ENCODE data around the gene TAGAP.
"Not testable (repeated sequence)": the region's sequence is repeated elsewhere in the genome, so short reads cannot be mapped to it uniquely, and the experiment has no call there.

TAGAP gene

DNA sequence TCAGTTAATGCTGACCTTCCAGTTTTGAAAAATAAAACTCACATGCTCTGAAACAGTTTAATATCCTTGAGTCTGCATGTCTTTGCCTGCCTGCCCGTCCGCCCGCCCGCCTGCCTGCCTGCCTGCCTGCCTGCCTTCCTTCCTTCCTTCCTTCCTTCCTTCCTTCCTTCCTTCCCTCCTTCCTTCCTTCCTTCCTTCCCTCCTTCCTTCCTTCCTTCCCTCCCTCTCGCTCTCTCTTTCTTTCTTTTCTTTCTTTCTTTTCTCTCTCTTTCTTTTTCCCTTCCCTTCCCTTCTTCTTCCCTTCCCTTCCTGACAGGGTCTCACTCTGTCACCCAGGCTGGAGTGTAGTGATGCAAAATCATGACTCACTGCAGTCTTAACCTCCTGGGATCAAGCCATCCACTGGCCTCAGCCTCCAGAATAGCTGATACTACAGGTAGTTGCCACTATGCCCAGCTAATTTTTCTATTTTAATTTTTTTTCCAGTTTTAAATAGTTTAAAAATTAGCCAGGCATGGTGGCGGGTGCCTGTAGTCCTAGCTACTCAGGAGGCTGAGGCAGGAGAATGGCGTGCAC, 34.7 kb downstream of the TAGAP start:
- DNase-seq: not testable (repeated sequence)

DNA sequence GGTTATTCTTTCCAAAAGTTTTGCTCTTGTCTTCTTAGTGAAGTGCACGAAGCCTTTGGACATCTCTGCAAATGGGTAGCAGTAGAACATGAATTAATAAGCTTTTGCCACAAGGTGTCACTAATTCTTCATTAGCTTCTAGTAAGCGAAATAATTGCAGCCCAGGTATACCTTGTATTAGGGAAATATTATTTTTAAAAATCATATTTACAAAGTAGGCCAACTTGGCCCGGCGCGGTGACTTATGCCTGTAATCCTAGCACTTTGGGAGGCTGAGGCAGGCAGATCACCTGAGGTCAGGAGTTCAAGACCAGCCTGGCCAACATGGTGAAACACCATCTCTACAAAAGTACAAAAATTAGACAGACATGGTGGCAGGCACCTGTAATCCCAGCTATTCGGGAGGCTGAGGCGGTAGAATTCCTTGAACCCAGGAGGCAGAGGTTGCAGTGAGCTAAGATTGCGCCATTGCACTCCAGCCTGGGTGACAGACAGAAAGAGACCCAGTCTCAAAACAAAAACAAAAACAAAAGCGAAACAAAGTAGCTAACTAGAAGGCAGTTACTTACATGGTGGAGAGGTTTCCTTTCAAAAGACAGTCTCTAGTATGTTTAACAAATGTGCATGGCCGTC, 36.0 kb downstream of the TAGAP start:
- DNase-seq: no peak

DNA sequence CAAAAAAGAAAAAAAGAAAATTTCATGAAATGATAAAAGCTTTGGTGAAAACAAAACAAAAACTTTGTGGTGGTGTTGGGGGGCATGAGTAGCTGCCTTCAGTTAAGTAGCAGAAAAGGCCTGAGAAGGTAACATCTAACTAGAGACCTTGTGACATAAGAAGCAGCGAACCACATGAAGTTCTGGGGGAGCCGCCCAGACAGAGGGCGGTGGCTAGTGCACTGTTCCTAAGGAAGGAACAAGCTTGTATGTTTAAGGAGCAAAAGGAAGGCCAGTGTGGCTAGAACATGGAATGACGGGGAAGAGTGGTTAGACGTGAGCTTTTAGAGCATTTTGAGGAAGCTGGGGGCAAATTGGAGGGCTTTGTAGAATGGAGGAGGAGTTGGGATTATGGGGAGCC, 37.3 kb downstream of the TAGAP start:
- DNase-seq: no peak

DNA sequence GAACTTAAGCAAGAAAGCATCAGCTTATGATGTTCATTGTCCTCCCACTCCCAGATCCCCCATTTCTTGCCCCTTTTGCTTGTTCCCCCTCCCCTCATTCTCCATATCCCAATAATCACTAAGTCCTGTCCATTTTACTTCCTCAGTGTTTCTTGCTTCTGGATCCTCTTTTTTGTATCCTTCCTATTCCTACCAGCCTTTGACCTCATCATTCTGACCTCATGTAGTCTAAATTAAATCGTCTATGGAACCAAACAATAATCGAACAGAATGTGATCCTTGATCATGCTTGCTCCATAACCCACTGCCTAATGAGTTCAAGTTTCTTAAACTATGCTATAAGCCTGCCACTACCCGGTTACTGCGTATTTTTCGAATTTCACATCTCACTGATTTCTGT, 39.4 kb downstream of the TAGAP start:
- DNase-seq: no peak

DNA sequence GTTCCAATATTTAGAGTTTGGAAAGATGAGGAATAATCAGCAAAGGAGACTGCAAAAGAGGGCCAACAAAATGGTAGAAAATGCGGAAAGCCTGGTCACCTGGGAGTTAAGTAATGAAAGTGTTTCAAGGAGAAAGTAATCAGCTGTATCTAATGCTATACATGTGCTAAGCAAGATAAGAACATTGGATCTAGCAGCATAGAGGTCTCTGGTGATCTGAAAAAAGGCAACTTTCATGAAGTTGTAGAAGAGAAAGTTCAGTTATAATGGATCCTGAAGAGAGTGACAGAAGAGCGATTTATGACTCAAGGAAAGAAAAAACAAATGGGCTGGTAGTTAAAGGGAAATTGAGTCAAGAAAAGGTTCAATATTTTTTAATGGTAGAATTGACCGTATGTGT, 40.2 kb downstream of the TAGAP start:
- no peak for DNase-seq

DNA sequence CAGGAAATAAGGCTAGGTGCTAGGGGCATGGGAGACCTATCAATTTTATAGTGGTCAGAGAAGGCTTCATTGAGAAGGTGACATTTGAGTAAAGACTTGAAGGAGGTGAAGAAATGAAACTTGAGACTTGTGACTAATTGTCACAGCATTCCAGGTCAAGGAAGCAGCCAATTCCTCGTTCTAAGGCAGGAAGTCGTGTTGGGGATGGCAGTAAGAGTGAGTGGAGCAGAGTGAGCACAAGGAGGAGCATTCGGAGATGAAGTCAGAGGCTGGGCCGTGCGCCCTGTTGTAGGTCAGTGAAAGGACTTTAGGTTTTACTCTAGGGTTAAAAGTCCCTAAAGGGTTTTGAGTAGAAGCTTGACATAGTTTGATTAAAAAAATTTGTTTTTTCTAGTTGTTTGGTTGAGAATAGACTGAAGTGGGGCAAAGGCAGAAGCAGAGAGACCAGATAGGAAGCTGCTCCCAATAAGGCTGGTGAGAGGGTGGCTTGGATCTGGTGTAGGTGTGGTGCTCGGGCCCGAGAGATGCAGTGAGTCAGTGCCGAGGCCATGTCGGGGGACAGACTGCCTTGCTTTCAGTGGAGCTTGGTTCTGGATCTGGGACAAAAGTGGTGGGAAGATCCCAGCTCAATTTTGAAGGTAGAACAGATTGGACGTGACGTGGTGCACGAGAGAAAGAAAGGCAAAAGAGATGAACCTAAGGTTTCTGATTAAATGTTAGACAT, 42.2 kb downstream of the TAGAP start:
- no peak for DNase-seq

DNA sequence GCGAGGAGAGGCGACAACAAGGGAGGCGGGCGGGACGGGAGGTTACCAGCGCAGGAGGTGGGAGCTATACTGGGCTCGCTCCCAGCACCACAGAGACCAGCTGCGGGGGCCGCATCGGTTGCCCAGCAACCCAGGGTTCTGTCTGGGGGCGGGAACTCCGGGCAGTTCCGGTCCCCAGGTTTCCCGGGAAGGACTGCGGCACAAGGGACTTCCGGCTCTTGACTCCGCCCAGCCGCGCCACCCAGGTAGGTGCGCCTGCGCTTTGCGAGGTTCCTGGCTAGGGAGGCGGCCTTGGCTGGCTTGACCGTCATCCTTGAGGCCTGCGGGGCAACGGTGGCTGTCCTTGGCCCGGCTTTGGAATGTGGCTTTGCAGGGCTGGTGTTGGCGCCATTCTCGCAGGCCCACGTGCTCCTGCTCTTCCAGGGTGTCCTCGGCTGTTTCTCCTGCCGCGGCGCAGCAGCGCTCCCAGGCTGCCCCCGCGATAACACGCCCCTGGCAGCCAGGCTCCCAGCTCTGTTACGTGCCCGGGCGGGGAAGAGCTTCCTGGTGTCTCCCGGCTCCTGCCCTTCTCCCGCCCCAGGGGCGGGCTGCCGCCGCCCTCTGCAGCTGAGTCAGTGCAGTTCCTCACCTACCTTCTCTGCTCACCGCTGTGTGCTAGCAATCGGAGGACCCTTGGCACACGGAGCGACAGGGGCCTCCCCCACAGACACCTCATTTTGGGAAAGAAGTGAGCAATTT, 45.0 kb downstream of the TAGAP start, which contains the start of gene RSPH3:
RSPH3 (minus strand) TSS at position 537 of the 738 bp plus-strand sequence. CDS start 652 bp downstream, outside the sequence.
- peak; percentile 91 for DNase-seq

DNA sequence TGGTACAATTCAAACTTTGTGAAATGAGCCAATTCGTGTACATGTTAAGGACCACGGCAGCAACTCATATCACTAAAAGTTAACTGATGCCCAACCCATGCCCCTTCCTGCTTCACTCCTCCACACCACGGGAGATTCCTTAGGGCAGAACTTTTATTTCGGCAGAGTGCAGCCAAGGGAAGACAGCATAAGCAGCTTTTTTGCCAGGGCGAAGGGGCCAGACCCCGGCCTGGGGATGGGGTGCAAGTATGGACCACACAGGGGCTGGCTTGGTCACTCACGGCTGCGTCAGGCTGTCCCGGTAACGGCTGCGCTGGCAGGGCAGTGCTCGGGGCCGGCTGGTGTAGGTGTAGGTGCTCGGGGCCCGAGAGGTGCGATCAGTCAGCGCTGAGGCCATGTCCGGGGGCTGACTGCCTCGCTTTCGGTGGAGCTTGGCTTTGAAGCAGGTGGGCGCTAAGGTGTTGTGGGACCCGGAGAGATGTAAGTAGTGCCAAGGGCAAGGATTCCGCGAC, 45.6 kb downstream of the TAGAP start:
- no peak for DNase-seq

DNA sequence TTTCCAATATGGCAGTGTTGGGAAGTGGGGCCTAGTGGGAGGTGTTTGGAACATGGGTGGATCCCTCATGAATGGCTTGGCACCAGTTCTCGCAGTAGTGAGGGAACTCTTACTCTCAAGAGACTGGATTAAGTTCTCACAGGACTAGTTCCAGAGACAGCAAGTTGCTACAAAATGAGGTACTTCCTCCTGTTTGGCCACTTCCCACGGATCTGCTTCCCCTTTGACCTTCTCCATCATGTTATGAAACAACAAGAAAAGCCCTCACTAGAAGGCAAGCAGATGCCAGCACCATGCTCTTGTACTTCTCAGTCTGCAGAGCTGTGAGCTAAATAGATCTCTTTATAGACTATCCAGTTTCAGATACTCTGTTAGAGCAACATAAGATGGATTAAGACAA, 47.9 kb downstream of the TAGAP start:
- DNase-seq: no peak

DNA sequence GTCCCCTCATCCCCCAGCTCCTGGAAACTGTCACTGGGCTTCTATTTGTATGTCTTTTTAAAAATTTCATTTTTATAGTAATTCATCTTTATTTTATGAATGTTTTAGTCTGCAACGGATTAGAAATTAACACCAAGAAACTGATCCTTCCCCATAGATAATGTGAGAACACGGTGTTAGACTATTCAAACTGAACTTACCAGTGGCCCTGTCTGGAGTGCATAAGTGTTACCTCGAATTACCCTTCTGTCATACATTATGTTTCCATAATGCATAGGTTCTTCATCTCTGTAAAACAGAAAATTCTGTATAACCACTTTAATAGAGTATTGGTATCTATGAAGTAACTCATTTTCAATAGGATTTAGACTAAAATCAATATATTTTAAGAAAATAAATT, 51.2 kb downstream of the TAGAP start:
- no peak for DNase-seq

DNA sequence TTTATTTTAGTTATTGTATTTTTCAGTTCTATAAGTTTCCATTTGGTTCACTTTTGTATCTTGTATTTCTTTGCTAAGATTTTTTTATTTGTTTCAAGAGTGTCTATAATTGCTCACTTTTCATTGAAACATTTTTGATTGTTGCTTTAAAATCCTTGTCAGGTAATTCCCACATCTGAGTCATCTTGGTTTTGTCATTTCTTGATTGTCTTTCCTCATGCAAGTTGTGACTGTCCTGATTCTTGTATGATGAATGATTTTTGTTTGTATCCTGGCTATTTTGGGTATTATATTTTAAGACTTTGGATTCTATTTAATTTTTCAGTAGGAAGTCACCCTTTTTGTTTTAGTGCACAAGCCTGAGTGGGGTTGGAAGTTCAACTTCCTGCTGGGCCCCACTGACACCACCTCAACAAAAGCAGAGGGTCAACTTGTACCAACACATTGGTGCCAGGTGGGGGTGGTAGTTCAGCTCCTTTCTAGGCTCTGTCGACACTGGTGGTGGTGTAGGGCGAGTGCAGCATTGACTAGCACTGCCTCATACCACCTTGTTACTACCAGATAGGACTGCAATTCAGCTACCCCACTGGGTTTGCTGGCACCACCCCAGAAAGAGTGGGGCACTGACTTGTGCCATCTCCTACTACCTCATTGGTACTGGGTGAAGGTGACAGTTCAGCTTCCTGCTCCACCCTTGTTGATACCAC, 53.6 kb downstream of the TAGAP start:
- DNase-seq: no peak

DNA sequence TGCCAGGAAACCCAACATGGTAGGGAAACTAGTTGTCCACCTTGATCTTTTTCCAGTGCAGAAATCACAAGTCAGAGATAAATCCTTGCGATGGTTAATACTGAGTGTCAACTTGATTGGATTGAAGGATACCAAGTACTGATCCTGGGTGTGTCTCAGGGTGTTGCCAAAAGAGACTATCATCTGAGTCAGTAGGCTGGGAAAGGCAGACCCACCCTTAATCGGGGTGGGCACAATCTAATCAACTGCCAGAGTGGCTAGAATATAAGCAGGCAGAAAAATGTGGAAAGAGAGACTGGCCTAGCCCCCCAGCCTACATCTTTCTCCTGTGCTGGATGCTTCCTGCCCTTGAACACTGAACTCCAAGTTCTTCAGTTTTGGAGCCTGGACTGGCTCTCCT, 55.1 kb downstream of the TAGAP start:
- DNase-seq: not testable (repeated sequence)

DNA sequence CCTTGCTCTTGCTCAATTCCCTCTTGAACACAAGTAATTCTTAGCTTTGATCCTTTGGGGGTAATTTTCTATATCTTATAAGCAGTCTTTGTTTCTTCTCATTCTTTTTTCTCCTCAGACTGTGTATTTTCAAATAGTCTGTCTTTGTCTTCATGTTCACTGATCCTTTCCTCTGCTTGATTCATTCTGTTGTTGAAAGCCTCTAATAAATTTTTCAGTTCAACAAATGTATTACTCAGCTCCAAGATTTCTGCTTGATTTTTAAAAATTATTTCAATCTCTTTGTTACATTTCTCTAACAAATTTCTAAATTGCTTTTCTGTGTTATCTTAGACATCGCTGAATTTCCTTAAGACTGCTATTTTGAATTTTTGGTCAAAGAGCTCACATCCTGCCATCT, 56.3 kb downstream of the TAGAP start:
- no peak for DNase-seq

DNA sequence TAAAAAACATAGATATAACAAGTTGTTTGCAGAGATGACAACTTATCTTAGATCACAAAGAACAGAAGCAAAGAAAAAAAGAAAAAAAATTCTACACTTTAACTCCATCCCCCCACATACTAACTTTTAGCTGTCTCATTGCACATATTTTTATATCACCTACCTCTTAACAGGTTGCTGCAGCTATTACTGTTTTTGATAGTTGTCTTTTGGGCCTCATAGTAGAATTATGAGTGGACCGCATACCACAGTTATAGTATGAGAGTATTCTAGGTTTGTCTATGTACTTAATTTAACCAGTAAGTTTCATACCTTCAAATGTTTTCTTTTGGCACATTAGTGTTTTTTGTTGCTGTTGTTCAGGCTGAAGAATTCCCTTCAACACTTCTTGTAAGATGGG, 57.1 kb downstream of the TAGAP start:
- no peak for DNase-seq
